SK-N-MC (cell line): ENCODE measurements around the gene ASCL1.

ENCODE experiments used
- EZH2 ChIP-seq: fragments of 200-600 bp; sonication (generic); IDR thresholded peaks from one replicate; pipeline ENCODE4 v1.6.1; 2017; ENCODE audit warnings: antibody characterized with exemption
- FOXP2 ChIP-seq: optimal IDR thresholded peaks from 2 replicates; pipeline ENCODE3; 2011; ENCODE audit warnings: mild to moderate bottlenecking, moderate library complexity; ENCODE audit not compliant: insufficient read depth; ENCODE audit errors: extremely low read length, control extremely low read depth
- POLR2AphosphoS5 ChIP-seq: IDR thresholded peaks from 2 replicates; pipeline ENCODE4 v1.6.1; 2012; ENCODE audit warnings: mild to moderate bottlenecking, low read depth, low read length, borderline replicate concordance

GRCh38 chr12:102957339-102958050 is at the start of gene ASCL1:
- TF ChIP-seq FOXP2 (no peak), POLR2AphosphoS5 (no peak), EZH2 (no peak)
